SK-N-DZ (cell line): ENCODE measurements around the gene SPATA2.

Experiments used
- DNase-seq: peaks from one replicate; pipeline ENCODE4 v3.0.0-alpha.2; 2015; ENCODE audit warnings: low spot score
- small RNA-seq, 2 experiments: library from RNA; depleted of rRNA; stranded (forward); fragments of <200 nt; gene quantifications; one replicate each; pipeline ENCODE3, GENCODE V24; 2014

The SPATA2 gene

DNA sequence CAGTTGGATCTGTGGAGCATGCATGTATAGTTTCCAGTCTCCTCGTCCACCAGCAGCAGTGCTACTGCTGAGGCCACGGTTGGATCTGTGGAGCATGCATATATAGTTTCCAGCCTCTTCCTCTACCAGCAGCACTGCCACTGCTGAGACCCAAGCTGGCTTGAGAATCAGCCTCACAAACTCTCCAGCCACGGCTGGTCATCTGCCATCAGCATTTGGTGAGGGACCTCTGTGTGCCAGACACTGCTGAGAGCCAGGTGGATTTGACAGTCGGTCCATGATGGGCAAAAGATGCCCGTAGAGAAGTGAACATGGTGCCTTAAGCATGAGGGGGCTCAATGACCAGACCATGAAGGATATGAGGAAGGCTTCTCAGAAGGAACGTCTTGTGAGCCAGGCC, 56.3 kb downstream of the SPATA2 start:
- DNase-seq = no peak

- DNase-seq = no peak
Observed at GRCh38 chr20:49858076-49858585, 57.2 kb downstream of the SPATA2 start.

GRCh38 chr20:49856904-49857303, 58.4 kb downstream of the SPATA2 start:
- DNase-seq = no peak

- DNase-seq = no peak
Observed at GRCh38 chr20:49854190-49854875, 61.0 kb downstream of the SPATA2 start.

GRCh38 chr20:49853640-49854039, 61.7 kb downstream of the SPATA2 start:
- peak; percentile 41 for DNase-seq

Small RNA genes within 50 kb of the gene (small RNA-seq; reads per million reads assigned to genes)
- gene RF00017 (0 reads per million in 2 experiments), gene RF00019 (0 reads per million in 2 experiments)
